ENCODE data around the gene CCDC71.

DNA sequence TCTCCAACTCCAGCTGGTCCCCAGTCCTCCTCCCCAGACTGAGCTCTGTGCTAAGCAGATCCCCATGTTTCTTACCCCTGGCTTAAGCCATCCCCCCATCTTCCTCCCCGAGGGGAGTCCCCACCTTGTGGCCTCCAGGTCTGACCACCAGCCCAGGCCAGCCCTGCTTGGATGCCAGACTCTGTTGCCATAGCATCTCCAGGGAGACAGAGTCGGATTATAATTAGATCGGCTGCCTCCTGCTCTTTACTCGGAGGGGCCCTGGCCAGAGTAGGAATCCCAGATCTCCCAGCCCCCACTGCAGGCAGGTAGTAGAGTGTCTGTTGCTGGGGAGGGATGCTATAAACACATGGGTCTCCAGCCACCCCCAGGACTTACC is 7.7 kb upstream of the CCDC71 start:
- TF ChIP-seq POLR2A (IDR thresholded peaks at IDR 0.05; ENCODE audit: low read length): no peak
- no peak for TF ChIP-seq GATA1 (IDR thresholded peaks at IDR 0.05; ENCODE audit: low read depth, low read length)
